Ishikawa (cell line): ENCODE results near the gene PEAK3.

ENCODE experiments used
- CEBPB ChIP-seq: IDR thresholded peaks from 2 replicates; pipeline ENCODE4 v1.6.1; 2012
- CREB1 ChIP-seq: IDR thresholded peaks from 2 replicates; pipeline ENCODE4 v1.6.1; 2012; ENCODE audit warnings: low read depth
- EGR1 ChIP-seq: IDR thresholded peaks from 2 replicates; pipeline ENCODE4 v1.6.1; 2012
- EP300 ChIP-seq: IDR thresholded peaks from 2 replicates; pipeline ENCODE4 v1.6.1; 2012; ENCODE audit warnings: borderline replicate concordance
- FOXM1 ChIP-seq: IDR thresholded peaks from 2 replicates; pipeline ENCODE4 v1.6.1; 2012; ENCODE audit warnings: low read depth, borderline replicate concordance
- NFIC ChIP-seq: IDR thresholded peaks from 2 replicates; pipeline ENCODE4 v1.6.1; 2012
- RAD21 ChIP-seq: IDR thresholded peaks from 2 replicates; pipeline ENCODE4 v1.6.1; 2012; ENCODE audit warnings: low read depth
- TAF1 ChIP-seq: IDR thresholded peaks from 2 replicates; pipeline ENCODE4 v1.6.1; 2012; ENCODE audit warnings: low read depth, mild to moderate bottlenecking
- TCF12 ChIP-seq: IDR thresholded peaks from 2 replicates; pipeline ENCODE4 v1.6.1; 2012; ENCODE audit warnings: low read depth
- TEAD4 ChIP-seq: IDR thresholded peaks from 2 replicates; pipeline ENCODE4 v1.6.1; 2012
- YY1 ChIP-seq: IDR thresholded peaks from 2 replicates; pipeline ENCODE4 v1.6.1; 2012; ENCODE audit warnings: low read depth
- ZBTB7A ChIP-seq: IDR thresholded peaks from 2 replicates; pipeline ENCODE4 v1.6.1; 2012; ENCODE audit warnings: low read depth
- TF ChIP-seq, protein P1 (sequence below): IDR thresholded peaks from 2 replicates; pipeline ENCODE4 v1.6.1; 2012; ENCODE audit warnings: low read depth, mild to moderate bottlenecking
- TF ChIP-seq, protein P2 (sequence below): IDR thresholded peaks from 2 replicates; pipeline ENCODE4 v1.6.1; 2012

DNA sequence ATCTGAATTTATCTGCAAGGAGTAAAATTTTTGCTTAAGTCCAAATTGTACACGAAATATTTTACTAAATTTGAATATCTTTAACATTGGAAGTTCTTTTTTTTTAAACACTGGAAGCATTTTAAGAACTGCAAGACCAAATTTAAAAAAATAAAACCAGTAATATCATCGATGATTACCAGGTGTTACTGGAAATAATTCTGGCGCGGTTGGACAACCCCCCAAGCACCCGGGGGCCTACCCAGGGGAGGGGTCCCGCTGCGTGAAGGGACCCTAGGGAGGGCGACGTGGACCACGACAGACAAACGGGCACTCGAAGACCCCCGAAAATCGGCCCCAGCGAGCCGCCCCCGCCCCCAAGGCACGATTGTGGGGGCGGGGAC is 13.1 kb downstream of the PEAK3 start:
- TF ChIP-seq FOXM1: no peak
- no peak for TF ChIP-seq CEBPB
- peak; percentile 93 for TF ChIP-seq ZBTB7A
- TF ChIP-seq, protein P1, sequence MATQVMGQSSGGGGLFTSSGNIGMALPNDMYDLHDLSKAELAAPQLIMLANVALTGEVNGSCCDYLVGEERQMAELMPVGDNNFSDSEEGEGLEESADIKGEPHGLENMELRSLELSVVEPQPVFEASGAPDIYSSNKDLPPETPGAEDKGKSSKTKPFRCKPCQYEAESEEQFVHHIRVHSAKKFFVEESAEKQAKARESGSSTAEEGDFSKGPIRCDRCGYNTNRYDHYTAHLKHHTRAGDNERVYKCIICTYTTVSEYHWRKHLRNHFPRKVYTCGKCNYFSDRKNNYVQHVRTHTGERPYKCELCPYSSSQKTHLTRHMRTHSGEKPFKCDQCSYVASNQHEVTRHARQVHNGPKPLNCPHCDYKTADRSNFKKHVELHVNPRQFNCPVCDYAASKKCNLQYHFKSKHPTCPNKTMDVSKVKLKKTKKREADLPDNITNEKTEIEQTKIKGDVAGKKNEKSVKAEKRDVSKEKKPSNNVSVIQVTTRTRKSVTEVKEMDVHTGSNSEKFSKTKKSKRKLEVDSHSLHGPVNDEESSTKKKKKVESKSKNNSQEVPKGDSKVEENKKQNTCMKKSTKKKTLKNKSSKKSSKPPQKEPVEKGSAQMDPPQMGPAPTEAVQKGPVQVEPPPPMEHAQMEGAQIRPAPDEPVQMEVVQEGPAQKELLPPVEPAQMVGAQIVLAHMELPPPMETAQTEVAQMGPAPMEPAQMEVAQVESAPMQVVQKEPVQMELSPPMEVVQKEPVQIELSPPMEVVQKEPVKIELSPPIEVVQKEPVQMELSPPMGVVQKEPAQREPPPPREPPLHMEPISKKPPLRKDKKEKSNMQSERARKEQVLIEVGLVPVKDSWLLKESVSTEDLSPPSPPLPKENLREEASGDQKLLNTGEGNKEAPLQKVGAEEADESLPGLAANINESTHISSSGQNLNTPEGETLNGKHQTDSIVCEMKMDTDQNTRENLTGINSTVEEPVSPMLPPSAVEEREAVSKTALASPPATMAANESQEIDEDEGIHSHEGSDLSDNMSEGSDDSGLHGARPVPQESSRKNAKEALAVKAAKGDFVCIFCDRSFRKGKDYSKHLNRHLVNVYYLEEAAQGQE: no peak
- TF ChIP-seq EP300: no peak
- no peak for TF ChIP-seq NFIC
- no peak for TF ChIP-seq RAD21
- no peak for TF ChIP-seq TAF1
- TF ChIP-seq, protein P2, sequence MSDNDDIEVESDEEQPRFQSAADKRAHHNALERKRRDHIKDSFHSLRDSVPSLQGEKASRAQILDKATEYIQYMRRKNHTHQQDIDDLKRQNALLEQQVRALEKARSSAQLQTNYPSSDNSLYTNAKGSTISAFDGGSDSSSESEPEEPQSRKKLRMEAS: no peak
- TF ChIP-seq CREB1: no peak
- TF ChIP-seq YY1: no peak
- no peak for TF ChIP-seq TEAD4
- TF ChIP-seq EGR1: no peak; the same call in 1 of the 2 replicates
- no peak for TF ChIP-seq TCF12
